Ovary (tissue), 3 donors: ENCODE results near the gene GSTT2B.
"Not testable (repeated sequence)": the region's sequence is repeated elsewhere in the genome, so short reads cannot be mapped to it uniquely, and the experiment has no call there.

Source experiments
- CTCF ChIP-seq, 3 donors: fragments of 450-650 bp in 2 of 3; fragments of 200-600 bp in 1 of 3; IDR thresholded peaks; one replicate each; pipeline versions ENCODE4 v1.5.1 to v1.8.0; 2016 to 2022; ENCODE audit warnings: antibody characterized with exemption in 3 of 3, mild to moderate bottlenecking in 1 of 3
- EP300 ChIP-seq: sonication (generic); formaldehyde crosslinking; IDR thresholded peaks from one replicate; pipeline ENCODE4 v1.6.1; 2017; ENCODE audit warnings: antibody characterized with exemption
- POLR2A ChIP-seq: fragments of 450-650 bp; IDR thresholded peaks from one replicate; pipeline ENCODE4 v1.6.1; 2017; ENCODE audit warnings: antibody characterized with exemption, mild to moderate bottlenecking, moderate library complexity
- donor health status: DM: no; HTN: no; CAD: no.

- TF ChIP-seq CTCF (IDR thresholded peaks at IDR 0.05); POLR2A; EP300: not testable (repeated sequence)
These were observed 19.6 kb upstream of the GSTT2B start for GRCh38 chr22:23980567-23980966.
